Dedifferentiated amniotic fluid mesenchymal stem cell (primary cell): ENCODE results near the gene RELCH.

Experiments
- DNase-seq: peaks from one replicate; pipeline ENCODE4 v3.0.0-alpha.2; 2016; ENCODE audit errors: extremely low spot score

Gene RELCH

DNA sequence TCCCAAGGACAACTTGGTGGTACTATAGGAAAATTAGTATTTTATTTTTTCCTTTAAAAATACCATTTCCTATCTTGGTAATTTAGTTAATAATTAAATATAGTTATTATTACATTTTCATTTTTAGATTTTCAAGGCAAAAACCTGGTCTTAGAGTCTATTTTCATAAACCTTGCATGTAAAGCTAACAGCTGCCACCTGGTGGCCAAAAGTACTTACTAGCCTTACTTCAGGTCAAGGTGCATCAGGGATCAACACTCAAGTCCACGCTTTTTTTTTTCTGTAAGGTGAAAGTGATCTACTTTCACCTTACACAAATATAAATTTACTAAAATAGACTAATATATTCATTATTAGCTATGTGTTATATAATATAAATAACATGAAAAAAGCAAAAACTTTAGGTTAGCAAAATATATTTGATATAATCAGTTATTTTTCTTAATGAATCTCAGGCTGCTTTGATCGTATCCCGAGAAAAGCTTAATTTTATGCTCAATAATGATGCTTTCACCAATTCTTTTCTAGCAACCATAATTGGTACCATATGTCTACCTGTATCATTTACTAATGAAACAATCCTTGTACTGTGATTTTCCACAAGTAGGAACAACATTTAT lies 62.5 kb downstream of the RELCH start:
- DNase-seq: peak; percentile 73

DNA sequence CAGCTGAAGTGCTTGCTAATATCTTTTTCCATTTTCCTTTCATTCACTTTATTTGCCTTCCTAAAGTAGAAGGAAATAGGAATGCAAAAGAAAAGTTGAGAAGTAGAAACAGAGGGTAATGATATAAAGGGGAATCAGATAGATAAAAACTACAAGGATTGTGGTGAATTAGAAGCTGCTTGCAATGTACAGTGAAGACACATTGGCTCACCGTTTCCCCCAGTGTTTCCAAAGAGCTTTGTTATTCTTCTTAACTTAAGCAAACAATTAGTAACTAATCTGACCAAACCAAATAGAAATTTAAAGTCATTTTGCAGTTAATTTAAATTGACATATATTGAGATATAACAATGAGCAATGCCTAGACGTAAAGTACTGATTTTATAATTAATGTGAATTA lies 63.4 kb downstream of the RELCH start:
- no peak for DNase-seq

DNA sequence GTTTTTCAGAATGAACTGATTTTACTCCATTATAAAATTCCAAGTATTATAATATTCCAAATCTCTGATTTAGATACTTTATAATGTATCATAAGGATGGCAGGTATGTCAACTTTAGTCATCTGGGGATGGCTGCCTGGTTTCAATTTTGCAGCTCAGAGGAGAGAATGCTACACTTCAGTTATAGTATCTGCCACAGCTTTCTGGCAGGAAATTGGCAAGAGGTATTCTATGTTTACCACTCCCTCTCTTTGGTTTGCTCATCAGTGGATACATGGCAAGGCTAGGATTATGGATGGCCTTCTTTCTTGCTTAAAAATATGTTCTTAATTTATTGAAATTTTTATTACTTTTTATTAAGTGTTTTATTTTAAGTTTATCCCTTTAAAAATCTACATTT lies 71.0 kb downstream of the RELCH start:
- DNase-seq: no peak

DNA sequence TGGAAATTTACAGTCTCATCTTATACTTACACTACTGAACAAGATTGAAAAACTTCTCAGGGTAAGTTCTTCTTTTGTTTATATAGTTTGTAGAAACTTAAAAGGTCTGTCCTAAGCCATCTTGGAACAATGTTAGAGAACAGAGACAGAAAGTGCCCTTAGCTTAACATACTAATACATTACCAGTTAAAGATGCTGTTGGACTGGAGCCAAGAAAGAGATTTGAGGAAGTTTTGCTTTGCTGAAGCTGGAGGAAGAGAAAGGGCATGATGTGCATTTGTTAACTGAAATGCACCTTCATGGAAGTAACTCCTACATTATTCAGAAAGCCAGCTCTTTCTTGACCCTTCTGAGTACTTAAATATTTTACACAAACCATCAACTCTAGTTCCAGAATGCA lies 71.6 kb downstream of the RELCH start:
- DNase-seq: no peak

DNA sequence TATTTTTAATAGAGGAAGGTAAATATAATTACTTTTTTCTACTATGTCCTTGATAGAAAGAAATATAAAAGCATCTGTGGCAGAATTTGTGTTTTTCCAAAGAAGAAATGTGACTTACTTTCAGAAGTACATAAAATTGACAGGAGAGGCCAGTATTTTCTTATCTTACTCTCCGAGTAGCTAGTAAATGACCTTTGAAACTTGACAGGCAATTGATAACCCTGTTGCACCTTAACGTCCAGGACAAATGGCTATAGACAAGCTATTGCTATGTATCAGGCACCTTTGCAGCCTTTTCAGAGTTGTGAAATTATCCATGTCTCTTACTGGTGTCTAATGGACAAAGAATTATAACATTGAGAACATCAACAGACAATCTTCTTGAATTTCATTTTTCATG lies 75.0 kb downstream of the RELCH start:
- no peak for DNase-seq

DNA sequence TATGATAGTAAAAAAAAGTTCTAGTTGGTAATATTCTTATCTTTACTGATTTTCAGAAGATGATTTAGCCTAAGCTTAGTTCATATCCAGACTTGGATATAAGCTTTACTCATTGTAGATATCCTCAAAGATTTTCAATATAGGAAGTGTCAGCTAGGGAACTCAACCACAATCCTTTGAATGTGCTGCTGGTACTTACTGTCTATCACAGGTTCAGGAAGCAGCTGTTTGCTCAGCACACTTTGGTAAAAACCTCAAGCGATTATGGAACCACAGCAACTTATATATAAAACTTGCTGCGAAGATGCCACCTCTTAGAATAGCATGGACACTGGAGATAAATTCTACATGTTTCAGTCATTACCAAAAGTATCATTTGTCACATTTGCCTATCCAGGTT lies 77.9 kb downstream of the RELCH start:
- no peak for DNase-seq

DNA sequence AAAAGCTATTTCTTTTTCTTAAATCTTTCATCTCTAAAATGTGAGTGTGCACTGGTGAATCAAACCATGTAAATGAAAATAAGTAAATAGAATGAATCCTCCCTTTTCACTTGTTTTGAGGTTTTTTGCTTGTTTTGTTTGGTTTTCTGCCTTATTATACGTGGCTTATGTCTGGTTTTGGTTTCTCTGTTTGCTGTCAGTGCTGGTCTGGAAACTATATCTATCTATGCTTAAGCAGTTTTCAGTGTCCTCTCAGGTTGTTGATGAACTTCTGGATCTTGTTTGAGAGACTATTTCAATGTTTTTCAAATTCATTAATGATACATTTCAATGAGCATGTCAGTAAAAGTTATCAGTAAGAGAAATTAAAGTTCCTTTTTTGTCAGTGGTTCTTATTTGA lies 90.0 kb downstream of the RELCH start:
- DNase-seq: no peak

DNA sequence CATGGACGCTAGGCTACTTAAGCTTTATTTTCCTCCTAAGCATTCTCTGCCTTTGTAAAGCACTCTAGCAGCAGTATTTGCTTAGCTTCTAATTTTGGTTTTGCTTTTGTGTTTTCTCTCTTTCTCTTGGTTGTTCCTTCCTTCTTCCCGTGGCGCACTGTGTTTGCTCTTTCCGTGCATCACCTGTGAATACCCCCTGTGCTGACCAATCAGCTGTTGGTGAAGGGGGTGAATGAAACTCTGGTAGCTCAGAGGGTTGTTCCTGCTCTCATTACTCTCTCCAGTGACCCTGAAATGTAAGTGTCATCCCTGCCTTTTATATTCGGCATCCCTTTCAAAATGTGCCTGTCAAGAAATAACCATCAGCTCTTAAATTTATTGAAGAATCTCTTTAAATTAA lies 92.5 kb downstream of the RELCH start:
- DNase-seq: no peak

DNA sequence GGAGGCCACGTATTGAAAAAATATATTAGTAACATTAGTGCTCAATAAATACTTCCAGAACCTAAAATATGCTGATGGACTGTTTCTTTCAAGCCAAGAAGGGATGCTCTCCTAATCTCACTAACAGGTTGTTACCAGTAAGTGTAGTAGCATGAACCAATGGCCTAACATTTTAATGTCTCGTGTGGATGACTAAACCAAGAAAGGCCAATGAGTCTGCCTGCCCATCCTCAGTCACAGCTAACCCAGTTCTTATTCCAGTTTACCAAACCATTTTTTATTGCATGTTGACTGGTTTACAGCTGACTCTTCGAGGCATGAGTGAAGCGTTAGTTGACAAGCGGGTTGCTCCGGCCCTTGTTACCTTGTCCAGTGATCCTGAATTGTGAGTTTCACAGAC lies 93.0 kb downstream of the RELCH start:
- DNase-seq: no peak

DNA sequence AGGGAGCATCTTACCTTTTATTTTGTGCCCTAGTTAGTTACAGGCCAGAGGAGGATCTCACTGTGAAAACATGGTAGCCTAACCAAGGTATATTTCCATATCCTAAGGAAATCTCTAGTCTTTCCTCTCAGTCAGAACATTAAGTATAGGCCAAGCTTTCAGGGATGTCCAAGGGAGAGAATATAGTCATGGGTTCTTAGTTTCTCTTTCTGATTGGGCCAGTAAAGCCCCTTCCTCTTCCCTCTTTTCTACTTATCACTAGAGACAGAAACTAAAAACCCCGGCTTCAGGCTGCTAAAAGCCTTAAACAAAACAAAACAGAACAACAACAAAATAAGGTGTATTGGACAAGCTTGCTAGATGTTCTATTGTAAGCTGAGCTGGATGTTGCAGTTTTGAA lies 93.7 kb downstream of the RELCH start:
- no peak for DNase-seq

DNA sequence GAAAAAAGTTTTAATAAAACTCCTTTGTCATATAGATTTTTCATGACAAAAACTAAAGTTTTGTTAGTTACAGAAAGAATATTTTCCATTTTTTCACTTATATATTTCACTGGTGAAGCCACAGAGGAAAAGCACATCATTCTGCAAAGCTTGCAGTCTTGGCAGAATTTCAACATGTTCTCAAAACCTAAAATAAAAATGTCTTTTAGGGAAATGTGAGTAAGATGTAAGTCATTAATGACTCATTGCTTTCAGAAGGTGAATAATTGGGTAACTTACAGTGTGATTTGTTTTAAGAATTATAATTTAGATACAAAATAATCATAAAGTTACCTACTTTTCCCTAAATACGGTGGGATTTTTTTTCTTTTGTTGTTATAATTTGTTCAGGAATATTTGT lies 94.6 kb downstream of the RELCH start:
- DNase-seq: peak; percentile 71

DNA sequence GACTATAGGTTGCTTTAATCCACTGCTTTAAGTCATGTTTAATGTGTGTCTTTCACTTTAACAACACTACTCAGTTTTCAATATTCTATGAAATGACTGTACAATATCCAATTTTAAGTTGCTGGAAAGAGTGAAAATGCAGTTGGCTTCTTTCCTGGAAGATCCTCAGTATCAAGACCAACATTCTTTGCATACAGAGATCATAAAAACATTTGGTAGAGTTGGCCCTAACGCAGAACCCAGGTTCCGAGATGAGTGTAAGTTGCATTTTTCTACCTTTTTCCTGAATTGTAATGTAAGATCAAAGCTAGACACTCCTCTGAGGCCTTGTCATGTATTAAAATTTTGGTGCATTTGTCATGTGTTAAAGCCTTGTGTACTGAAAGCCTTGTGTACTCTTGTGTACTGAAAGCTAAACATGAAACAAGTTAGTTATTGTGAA lies 95.2 kb downstream of the RELCH start:
- peak; percentile 65 for DNase-seq

DNA sequence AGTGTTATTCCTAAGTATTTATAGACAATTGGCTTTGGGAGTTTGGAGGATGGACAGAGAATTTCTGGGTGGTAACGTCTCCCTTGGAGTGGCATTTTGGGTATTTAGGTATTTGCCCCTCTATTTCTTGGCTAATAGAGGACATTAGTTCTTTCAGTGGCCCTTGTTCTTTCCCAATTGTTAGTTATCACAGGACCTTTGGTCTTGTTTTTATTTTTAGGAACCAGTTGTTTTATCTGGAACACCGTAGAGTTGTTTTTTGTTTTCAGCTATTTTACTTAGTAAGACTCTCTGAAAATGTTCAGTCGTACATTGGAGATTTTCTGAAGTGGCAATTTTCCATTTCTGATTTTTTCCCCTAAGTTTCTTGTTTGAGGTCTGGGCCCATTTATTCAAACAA lies 97.6 kb downstream of the RELCH start:
- DNase-seq: no peak

DNA sequence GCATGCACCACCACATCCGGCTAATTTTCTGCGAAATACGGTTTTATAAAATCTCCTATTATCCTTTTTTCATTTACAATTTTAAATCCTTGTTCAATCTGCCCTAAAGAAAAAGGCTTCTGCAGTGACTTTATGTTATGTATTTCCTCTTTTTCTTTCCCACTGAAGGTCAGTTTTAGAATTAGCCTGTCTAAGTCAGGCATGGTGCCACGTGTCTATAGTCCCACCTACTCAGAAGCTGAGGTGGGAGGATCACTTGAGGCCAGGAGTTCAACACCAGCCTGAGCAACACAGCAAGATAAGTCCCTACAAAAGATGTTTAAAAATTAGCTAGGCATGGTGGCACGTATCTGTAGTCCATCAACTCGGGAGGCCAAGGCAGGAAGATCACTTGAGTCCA lies 98.2 kb downstream of the RELCH start:
- DNase-seq: no peak

DNA sequence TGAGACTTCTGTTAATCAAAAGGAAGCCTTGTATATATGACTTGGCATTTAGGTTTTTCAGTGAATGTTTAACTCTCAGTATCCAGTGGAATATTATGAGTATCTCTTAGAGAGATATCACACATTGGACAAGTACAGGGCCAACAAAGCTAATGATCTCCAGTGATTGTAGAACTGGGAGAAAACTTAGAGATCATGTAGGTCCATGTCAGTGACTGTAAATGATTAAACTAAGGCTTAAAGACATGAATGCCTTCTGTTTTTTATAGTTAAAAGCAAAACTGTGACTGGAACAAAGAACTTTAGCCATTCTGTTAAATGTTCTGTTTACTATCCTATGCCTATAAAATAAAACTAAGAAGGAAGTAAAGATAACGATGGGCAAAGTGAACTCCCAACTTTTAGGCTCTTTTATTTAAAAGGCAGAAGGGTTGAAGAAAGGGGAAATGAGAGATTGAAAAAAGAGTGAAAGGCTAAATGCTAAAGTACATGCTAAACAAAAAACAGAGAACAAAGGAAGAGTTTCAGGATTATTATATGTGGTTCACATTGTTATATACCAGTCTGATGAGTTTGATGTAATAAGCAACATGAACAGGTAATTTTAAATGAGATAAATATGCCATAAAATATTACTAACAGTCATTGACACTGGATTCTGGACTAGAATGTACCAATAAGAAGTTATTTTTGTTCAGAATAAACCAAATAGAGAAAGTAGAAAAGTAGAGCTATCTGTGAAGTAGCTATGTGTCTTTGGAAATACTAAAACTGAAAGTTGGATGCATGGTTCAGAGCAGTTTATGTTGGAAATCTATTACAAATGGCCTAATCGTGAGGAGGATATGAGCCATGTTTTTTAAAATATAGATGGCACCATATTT lies 101.0 kb downstream of the RELCH start:
- no peak for DNase-seq

DNA sequence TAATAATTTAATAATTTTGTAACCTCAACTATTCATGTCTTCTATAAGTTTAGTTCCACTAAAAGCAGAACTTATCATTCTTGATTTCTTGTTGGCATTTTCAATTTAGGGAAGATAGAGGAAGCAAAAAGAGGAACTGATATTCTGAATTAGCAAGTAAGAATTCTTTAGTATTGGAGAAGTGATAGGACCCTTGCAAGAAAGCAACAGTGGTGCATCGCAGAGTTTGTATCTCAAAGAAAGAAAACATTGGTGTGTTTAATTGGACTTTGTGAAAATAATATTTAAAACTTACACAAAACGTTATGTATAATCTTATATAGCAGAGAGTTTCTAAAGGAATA lies 101.6 kb downstream of the RELCH start:
- no peak for DNase-seq

DNA sequence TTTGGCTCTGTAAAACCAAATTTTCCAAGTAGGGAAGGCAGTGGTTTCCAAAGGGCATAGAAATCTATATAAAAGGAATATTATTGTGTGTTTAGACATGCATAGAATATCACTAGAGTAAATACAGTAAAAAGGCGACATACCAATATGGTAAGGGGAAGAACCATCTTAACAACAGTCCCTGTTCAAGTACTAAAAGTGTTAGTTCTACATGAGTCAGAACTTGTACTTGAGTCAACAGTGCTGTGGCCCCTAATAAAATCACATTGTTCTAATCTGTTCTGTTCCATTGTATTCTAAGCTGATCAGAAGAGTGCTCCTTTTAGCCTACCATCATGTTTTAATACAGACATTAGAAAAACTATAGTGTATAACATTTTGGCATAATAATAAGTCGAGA lies 102.0 kb downstream of the RELCH start:
- no peak for DNase-seq

DNA sequence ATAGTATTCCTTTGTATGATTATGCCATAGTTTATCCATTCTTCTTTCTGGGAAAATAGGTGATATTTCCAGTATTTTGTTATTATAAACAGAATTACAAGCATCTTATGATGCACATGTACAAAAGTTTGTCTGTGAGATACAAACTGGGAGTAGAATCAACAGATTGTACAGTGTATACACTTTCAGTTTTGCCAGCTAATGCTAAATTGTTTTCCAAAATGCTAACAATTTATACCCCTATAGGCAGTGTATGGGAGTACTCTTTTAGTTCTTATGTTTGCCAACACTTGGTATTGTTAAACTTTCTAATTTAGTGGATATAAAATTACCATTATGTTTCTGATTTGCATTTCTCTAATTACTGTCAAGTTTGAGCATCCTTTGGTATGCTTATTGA lies 107.0 kb downstream of the RELCH start:
- no peak for DNase-seq

DNA sequence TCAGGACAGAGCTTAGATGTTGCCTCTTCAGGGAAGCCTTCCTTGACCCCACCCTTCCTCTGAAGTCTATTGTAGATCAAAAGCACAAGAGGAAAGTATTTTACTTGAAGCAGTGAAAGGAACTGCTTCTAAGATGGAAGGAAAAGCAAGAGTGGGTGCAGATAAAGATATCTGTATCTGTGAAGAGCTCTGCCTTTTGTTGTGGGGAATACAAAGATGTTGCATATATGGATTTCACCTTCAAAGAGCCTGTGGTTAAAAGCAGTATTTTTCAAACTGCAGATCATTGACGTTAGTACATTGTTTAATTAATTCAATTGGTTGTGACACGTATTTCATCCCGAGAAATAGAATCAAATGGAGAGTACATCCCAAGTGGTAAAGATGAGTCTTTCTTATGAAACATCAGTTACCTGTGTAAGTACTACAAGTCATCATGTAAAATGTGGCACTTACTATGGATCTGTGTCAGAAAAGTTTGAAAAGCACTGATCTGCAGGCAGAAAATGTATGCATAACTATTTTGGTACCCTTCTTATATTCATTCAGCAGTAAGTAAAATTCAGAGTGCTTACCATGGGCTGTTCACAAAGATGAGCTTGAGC lies 113.4 kb downstream of the RELCH start:
- DNase-seq: no peak

DNA sequence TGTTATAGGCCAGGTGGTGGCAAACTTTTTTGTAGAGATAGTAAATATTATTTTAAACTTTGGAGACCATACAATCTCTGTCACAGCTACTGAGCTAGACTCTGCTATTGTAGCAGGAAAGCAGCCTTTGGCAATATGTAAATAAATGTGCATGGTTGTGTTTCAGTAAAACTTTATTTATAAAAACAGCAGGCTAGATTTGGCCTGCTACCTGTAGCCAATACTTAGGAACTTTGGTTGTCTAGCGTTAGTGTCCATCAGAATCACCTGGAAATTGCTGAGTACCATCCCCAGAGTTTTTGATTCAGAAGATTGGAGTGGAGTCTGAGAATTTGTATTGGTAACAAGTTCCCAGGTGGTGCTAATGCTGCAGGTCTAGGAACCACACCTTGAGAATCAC lies 114.3 kb downstream of the RELCH start:
- DNase-seq: no peak

DNA sequence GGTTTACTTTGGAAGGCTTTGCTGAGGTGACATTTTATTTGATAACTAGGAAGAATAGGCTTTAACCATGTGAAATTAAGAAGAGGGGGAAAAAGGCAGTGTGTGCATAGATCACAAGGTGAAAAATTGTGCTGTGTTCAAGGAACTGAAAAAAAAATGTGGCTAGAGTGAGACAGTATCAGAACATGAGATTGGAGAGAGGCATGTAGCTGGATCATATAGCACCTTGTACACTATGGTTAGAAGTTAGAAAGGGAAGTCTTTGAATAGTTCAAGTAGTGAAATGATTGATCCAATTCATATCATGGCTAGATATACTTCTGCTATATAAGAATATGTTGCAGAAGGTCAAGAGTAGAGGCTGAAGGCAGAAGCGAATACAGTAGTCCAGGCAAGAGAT lies 125.8 kb downstream of the RELCH start:
- DNase-seq: no peak

DNA sequence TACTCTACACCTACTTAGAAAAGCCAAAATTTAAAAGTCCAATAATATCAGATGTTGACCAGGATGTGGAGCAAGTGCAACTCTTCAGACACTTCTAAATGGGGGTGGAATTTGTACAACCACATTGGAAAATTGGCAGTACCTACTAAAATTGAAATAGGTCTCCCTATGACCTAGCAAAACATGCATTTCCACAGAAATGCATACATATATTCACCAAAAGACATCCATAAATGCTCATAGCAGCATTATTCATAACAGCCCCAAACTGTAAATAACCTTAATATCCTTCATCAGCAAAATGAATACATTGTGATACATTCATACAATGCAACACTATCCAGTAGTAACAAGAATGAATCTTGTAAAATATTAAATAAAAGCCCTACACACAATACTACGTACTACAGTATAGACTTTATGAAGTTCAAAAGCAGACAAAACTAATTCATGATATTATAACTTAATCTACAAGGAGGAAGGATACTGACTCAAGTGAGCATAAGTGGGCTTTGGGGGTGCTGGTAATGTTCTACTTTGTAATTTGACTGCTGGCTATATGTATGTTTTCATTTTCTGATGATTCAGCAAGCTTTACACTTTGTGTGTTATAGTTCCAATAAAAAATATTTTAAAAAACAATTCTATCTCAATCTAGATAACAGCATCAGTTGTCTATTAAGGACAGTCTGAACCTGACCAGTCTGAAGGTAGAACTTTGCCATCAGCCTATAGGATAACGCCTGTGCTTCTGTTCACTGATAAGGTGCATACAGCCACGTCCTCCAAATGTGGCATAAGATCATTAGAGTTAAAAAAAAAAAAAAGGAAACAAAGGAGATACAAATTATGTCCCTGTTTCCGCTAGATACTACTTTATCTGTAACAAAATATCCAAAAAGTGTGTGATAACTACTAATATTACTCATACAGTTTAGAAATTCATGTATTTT lies 131.4 kb downstream of the RELCH start:
- DNase-seq: no peak
